Suppressor macrophage treated with lipopolysaccharide for 1 hour (primary cell): ENCODE data around the gene HSPA9.
A peak's percentile ranks its signal among the peaks of the same experiment; 100 is the strongest.

Source experiments
- DNase-seq, 3 donors: peaks; one replicate each; pipeline ENCODE4 v3.0.0-alpha.2; 2020 to 2022

Gene HSPA9

GRCh38 chr5:138560971-138561370, 14.2 kb downstream of the HSPA9 start:
- peak; percentile 52 to 75 (median 58) for DNase-seq

GRCh38 chr5:138559937-138560336, 15.3 kb downstream of the HSPA9 start:
- no peak for DNase-seq

GRCh38 chr5:138557677-138558076, 17.5 kb downstream of the HSPA9 start:
- DNase-seq: no peak

DNA sequence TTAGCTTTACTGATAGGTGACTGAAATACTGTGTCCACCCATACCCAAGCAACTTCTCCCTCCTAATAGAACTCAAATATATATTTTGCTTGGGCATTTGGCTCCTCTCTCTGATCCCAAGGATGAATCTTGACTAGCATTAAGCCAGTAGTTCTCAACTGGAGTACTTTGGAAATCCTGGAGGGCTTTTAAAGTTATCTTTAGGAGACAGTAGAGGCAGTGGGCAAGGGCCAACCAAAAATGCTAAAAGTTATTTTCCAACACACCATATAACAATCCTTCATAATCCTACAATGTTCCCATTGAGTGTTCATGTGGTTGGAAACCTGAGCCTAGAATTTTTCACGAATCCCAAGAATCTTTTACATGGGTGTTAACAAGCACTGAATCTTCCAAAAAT, 21.1 kb downstream of the HSPA9 start:
- DNase-seq: no peak

DNA sequence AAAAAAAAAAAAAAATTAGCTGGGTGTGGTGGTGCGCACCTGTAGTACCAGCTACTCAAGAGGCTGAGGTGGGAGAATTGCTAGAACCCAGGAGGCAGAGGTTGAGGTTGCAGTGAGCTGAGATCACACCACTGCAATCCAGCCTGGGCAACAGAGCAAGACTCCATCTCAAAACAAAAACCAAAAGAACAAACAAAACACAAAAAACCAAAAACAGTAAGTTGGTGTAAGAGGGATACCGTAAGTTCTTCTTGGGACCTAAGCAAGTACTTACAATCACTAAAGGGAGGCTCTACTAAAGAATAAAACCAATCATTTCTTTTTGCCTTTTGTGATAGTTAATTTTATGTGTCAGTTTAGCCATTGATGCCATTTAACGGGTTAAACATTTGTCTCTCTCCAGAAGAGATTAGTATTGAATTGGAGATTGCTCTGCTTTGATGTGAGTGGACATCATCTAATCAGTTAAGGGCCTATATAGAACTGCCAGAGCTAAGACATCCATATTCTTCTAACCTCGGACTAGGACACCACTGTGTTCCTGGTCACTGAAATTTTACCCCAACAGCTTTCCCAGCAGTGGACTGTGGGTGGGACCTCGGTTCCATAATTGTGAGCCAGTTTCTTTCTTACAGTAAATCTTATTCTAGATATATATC, 21.6 kb downstream of the HSPA9 start:
- no peak for DNase-seq

GRCh38 chr5:138552657-138553056, 22.5 kb downstream of the HSPA9 start:
- DNase-seq: no peak

GRCh38 chr5:138549414-138549813, 25.8 kb downstream of the HSPA9 start:
- DNase-seq: no peak

DNA sequence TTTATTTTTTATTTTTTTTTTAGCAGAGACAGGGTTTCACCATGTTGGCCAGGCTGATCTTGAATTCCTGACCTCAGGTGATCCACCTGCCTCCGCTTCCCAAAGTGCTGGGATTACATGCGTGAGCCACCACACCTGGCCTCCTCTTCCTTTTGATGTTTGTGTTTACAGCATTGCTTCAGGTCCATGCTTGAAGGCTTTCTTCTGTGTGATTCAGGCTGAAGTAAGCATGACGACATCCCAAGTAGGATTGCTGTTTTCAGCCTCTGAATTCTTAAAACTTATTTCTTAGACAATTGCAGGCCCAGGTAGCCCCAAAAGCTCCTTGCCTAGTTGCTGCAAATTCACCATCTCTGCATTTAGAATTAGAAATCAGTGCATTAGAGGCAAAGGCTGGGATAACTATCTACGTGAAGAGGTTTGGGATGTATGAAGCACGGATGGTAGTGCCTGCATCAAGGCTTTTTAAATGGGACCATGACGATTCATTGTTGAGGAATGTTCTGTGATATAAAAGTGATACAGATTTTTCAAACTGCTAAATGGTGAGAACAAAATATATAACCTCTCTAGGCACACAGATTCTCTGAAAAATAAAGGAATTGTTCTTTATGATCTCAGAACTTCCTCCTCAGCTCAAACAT, 29.2 kb downstream of the HSPA9 start:
- DNase-seq: no peak

- peak; percentile 42 to 54 (median 50) for DNase-seq
Observed at GRCh38 chr5:138544181-138545134, 30.7 kb downstream of the HSPA9 start.

GRCh38 chr5:138543730-138544104, 31.5 kb downstream of the HSPA9 start:
- DNase-seq: peak in 2 of 3 donors; percentile 88

DNA sequence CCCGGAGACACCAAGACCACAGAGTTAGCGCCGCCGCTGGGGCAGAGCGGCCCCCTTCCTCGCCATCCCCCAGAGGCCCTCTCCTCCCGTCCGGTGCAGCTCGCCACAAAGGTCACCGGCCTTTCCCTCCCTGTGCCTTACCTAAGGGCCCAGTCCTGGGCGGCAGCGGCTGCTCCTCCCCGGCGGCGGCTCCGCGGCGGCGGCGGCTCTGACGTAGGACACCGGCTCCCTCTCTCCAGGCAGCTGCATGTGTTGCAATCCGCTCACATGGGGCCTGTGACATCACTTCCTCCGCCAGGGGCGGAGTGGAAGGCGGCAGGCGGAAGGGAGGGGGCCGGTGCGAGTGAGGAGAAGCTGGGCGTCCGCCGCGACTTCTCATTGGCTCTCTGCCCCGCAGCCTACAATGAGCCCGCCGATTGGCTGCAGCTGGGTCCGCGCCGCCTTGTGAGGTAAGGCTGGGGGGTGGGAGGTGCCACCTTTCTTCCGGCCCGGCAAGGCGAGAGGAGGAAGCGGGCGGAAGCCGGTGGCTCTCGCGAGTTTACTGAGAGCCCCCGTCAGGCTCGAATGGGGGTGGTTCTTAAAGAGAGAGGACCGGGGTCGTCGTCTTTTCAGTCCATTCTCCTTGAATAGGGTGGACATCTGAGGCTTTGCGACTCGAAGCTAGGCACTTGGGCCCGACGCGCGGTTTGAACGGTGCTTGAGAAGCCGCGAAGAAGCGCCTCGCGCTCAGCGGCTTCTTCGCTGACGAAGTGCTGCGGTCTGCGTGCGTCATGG, 32.1 kb downstream of the HSPA9 start, which contains the start of gene ETF1:
TSS of gene ETF1 (minus strand) at position 281 of the 774 bp plus-strand sequence. CDS start 318 bp downstream, outside the sequence.
- peak; percentile 100 for DNase-seq

GRCh38 chr5:138542180-138542955, 32.8 kb downstream of the HSPA9 start:
- no peak for DNase-seq

- DNase-seq: no peak
Observed at GRCh38 chr5:138541511-138542179, 33.6 kb downstream of the HSPA9 start.

GRCh38 chr5:138539791-138540190, 35.4 kb downstream of the HSPA9 start:
- no peak for DNase-seq

GRCh38 chr5:138538943-138539627, 36.1 kb downstream of the HSPA9 start:
- no peak for DNase-seq

DNA sequence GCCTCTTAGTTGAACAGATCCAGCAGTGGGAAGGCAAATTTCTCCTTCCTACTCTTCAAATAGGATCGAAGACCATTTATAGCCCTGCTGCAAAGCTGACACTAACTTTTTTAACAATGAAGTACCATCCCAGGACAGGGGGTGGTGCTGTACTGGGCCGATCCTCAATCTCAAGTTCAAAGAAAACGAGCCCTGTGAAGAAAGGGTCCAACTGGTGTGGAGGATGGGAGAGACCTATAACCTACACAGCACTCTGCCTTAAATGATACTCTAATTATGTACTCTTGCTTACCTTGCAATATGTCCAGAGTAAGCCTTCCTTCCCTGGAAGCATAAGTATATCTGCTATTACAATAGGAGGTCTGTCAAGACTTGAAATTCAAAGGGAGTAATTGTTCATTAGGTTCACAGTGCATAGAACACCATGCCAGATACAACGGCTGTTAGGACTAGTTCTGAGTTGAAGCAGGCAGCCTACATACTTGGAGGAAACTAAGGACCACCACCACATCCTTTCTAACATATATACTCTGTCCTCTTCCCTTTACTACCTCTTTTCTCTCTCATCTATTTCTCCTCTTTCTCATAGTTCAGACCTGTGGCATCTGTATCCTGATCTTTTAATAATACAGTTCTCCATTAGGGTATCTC, 38.4 kb downstream of the HSPA9 start:
- peak in 2 of 3 donors; percentile 20 to 25 for DNase-seq

GRCh38 chr5:138536215-138536614, 39.0 kb downstream of the HSPA9 start:
- no peak for DNase-seq

GRCh38 chr5:138533973-138534941, 40.9 kb downstream of the HSPA9 start:
- no peak for DNase-seq

DNA sequence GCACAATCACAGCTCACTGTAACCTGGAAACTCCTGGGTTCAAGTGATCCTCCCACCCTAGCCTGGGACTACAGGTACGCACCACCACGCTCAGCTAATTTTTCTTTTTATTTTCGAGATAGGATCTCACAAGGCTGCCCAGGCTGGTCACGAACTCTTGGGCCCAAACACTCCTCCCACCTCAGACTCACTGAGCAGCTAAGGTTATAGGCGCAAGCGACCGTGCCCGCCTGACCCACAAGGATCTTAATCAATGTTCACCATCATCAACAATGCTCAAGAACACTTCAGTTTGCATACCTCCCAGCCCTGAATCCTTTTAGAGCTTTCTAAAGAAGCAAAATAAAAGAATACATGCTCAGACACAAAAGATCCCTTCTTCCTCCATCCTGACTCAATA, 45.4 kb downstream of the HSPA9 start:
- no peak for DNase-seq
